Gastrocnemius medialis (tissue), 4 donors: Measurements from ENCODE around the gene DDX42. TPM values are rescaled to one million over a fixed set of nuclear protein-coding genes. Genes with fewer than 3 reads are reported as not detected.

ENCODE experiments used
- ATAC-seq, 2 donors: fragments of 150-250 bp; one replicate each; pipeline ENCODE4 v1.9.1; 2016
- DNase-seq, 2 donors: peaks; one replicate each; pipeline ENCODE4 v3.0.0-alpha.2; 2019
- H3K27ac ChIP-seq, 4 donors: fragments of 200-600 bp; sonication (generic); 1 replicate in 1 of 4; 2 replicates in 3 of 4; pipeline ENCODE4 v1.5.1; 2016 to 2018; ENCODE audit warnings: mild to moderate bottlenecking in 2 of 4, moderate library complexity in 1 of 4
- H3K27me3 ChIP-seq, 3 donors: fragments of 200-600 bp; sonication (generic) in 2 of 3; 1 replicate in 1 of 3; 2 replicates in 2 of 3; pipeline versions ENCODE4 v1.5.1 to v1.6.0; 2016 to 2019; ENCODE audit warnings: mild to moderate bottlenecking in 1 of 3, moderate library complexity in 1 of 3
- H3K36me3 ChIP-seq, 2 donors: fragments of 200-600 bp; sonication (generic) in 1 of 2; one replicate each; pipeline ENCODE4 v1.5.1; 2017 to 2018
- H3K4me1 ChIP-seq, 2 donors: fragments of 200-600 bp; sonication (generic) in 1 of 2; one replicate each; pipeline ENCODE4 v1.5.1; 2016 to 2017; ENCODE audit warnings: mild to moderate bottlenecking in 2 of 2
- H3K4me3 ChIP-seq, 4 donors: fragments of 200-600 bp; sonication (generic) in 3 of 4; 1 replicate in 1 of 4; 2 replicates in 3 of 4; pipeline ENCODE4 v1.5.1; 2016 to 2019; ENCODE audit warnings: mild to moderate bottlenecking in 2 of 4
- H3K9me3 ChIP-seq, 3 donors: fragments of 200-600 bp; sonication (generic) in 2 of 3; 1 replicate in 1 of 3; 2 replicates in 2 of 3; pipeline ENCODE4 v1.5.1; 2016 to 2019
- CTCF ChIP-seq, 5 experiments: fragments of 450-650 bp in 3 of 5; fragments of 200-600 bp in 2 of 5; sonication (generic) in 2 of 5; IDR thresholded peaks in 4 of 5; conservative IDR thresholded peaks in 1 of 5; 1 replicate in 4 of 5; 2 replicates in 1 of 5; pipeline ENCODE4 v1.5.1; 2016 to 2019; ENCODE audit warnings: antibody characterized with exemption in 5 of 5, mild to moderate bottlenecking in 3 of 5, moderate library complexity in 3 of 5
- POLR2A ChIP-seq, 2 donors: fragments of 450-650 bp; IDR thresholded peaks; one replicate each; pipeline ENCODE4 v1.6.1; 2017; ENCODE audit warnings: antibody characterized with exemption in 2 of 2, mild to moderate bottlenecking in 2 of 2, moderate library complexity in 2 of 2
- in situ Hi-C, 4 donors: fragments of 200-750 bp; cut with MboI; loops; one replicate each; pipeline versions ENCODE4 v1.15.0 to v1.8.0; 2017; ENCODE audit warnings: low sequenced_read_pairs in 4 of 4
- intact Hi-C: fragments of 100-400 bp; cut with DNase I; formaldehyde crosslinking; loops from one replicate; pipeline ENCODE4 v1.15.1; 2023; ENCODE audit warnings: low total_unique reads
- total RNA-seq, 4 donors: library from RNA; depleted of rRNA; stranded (reverse); fragments of >200 nt; gene quantifications; one replicate each; pipeline versions ENCODE4 v1.1.0 to v1.2.3, GENCODE V29; 2016

The DDX42 gene
- total RNA-seq, 4 donors from 2014 or later: 35.9 to 71.6 (median 56.8) TPM

DNA sequence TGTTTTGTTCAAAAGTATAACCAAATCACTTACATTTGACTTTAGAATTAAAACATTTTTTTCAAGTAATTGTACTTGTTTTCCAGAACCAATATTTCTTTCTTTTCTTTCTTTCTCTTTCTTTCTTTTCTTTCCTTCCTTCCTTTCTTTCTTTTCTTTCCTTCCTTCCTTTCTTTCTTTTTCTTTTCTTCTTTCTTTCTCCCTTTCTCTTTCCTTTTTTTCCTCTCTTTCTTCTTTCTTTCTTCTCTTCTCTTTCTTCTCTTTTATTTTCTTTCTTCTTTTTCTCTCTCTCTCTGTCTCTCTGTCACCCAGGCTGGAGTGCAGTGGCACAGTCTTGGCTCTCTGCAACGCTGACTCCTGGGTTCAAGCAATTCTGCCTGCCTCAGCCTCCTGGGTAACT lies 26.8 kb downstream of the DDX42 start:
- no peaks in the 10 kb centered on the region for H3K27me3 ChIP-seq
- intact Hi-C loops: loop anchor here (10.0 kb wide), 1 partner anchor 46 kb away; no protein-coding TSS in a partner anchor
- peaks cover 0 to 99% of the 10 kb centered on the region in 2 donors for H3K36me3 ChIP-seq
- H3K9me3 ChIP-seq: no peaks in the 10 kb centered on the region
- TF ChIP-seq POLR2A (IDR thresholded peaks at IDR 0.05) (no peak), CTCF (IDR thresholded peaks at IDR 0.05 in 4 of 5, conservative IDR thresholded peaks at IDR 0.05 in 1 of 5) (no peak)
- H3K27ac ChIP-seq: no peak overlapping the region
- no peak overlapping the region for H3K4me3 ChIP-seq
- H3K4me1 ChIP-seq: no peaks in the 10 kb centered on the region
- no peak for ATAC-seq
- no peak for DNase-seq
- in situ Hi-C loops: no loop called here

- H3K27me3 ChIP-seq: no peaks in the 10 kb centered on the region
- H3K4me1 ChIP-seq: no peaks in the 10 kb centered on the region
- no peak overlapping the region for H3K4me3 ChIP-seq
- DNase-seq: no peak
- H3K36me3 ChIP-seq: peaks cover 14 to 99% of the 10 kb centered on the region in 2 donors
- no peak for TF ChIP-seq CTCF (IDR thresholded peaks at IDR 0.05 in 4 of 5, conservative IDR thresholded peaks at IDR 0.05 in 1 of 5)
- no peak for TF ChIP-seq POLR2A (IDR thresholded peaks at IDR 0.05)
- H3K9me3 ChIP-seq: no peaks in the 10 kb centered on the region
- in situ Hi-C loops (no loop called here), intact Hi-C loops (loop anchor here (10.0 kb wide), 1 partner anchor 50 kb away; no protein-coding TSS in a partner anchor)
- no peak for ATAC-seq
- H3K27ac ChIP-seq: no peak overlapping the region
Observed at GRCh38 chr17:63804328-63804727, 30.4 kb downstream of the DDX42 start.

- Histone ChIP-seq H3K27me3 (no peaks in the 10 kb centered on the region), H3K4me1 (no peaks in the 10 kb centered on the region), H3K36me3 (peaks cover 17 to 99% of the 10 kb centered on the region in 2 donors), H3K9me3 (no peaks in the 10 kb centered on the region), H3K4me3 (no peak overlapping the region), H3K27ac (no peak overlapping the region)
- ATAC-seq (no peak), DNase-seq (no peak)
- no peak for TF ChIP-seq CTCF (IDR thresholded peaks at IDR 0.05 in 4 of 5, conservative IDR thresholded peaks at IDR 0.05 in 1 of 5)
- TF ChIP-seq POLR2A (IDR thresholded peaks at IDR 0.05): no peak
- intact Hi-C loops (loop anchor here (10.0 kb wide), 1 partner anchor 51 kb away; no protein-coding TSS in a partner anchor), in situ Hi-C loops (no loop called here)
Observed at GRCh38 chr17:63805591-63805990, 31.6 kb downstream of the DDX42 start.

GRCh38 chr17:63809970-63810369 lies 36.0 kb downstream of the DDX42 start:
- in situ Hi-C loops: no loop called here
- TF ChIP-seq POLR2A (IDR thresholded peaks at IDR 0.05): no peak
- TF ChIP-seq CTCF (IDR thresholded peaks at IDR 0.05 in 4 of 5, conservative IDR thresholded peaks at IDR 0.05 in 1 of 5): no peak
- Histone ChIP-seq H3K27me3 (no peaks in the 10 kb centered on the region), H3K4me1 (no peaks in the 10 kb centered on the region), H3K9me3 (no peaks in the 10 kb centered on the region), H3K36me3 (peaks cover 21 to 100% of the 10 kb centered on the region in 2 donors), H3K4me3 (no peak overlapping the region), H3K27ac (no peak overlapping the region)
- ATAC-seq: no peak
- intact Hi-C loops: loop anchor here (10.0 kb wide), 1 partner anchor 55 kb away; no protein-coding TSS in a partner anchor
- no peak for DNase-seq

DNA sequence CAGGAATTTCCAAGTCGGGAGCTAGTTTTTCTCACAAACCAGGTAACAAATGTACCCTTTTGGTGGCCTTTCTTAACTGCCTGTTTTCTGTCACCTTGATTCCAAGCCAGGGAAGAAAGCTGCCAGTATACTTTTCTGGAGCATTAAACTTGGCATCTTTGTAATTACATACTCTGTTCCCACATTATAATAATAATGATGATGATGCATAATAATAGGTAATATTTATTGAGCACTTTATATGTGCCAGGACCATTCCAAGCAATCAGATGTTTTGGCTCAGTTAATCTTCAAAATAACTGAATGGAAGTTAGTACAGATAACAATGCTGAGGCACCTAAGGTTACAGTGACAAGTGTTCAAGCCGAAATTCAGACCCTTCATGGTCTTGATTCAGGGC lies 42.2 kb downstream of the DDX42 start:
- no peak for ATAC-seq
- H3K36me3 ChIP-seq: peaks cover 7 to 99% of the 10 kb centered on the region in 2 donors
- H3K27ac ChIP-seq: no peak overlapping the region
- no peak overlapping the region for H3K4me3 ChIP-seq
- H3K4me1 ChIP-seq: peaks cover 0 to 5% of the 10 kb centered on the region in 2 donors
- H3K27me3 ChIP-seq: no peaks in the 10 kb centered on the region
- in situ Hi-C loops (no loop called here), intact Hi-C loops (no loop called here)
- no peaks in the 10 kb centered on the region for H3K9me3 ChIP-seq
- no peak for DNase-seq
- TF ChIP-seq POLR2A (IDR thresholded peaks at IDR 0.05) (no peak), CTCF (IDR thresholded peaks at IDR 0.05 in 4 of 5, conservative IDR thresholded peaks at IDR 0.05 in 1 of 5) (no peak)
